GM12874 (cell line): ENCODE results near the gene ABTB2.

Experiments used
- CTCF ChIP-seq: IDR thresholded peaks from 2 replicates; pipeline ENCODE4 v1.5.1; 2011; ENCODE audit warnings: low read depth, mild to moderate bottlenecking, control low read depth, low read length, moderate library complexity; ENCODE audit not compliant: insufficient read depth

The ABTB2 gene

GRCh38 chr11:34284811-34285481 is 72.9 kb downstream of the ABTB2 start:
- TF ChIP-seq CTCF = no peak

GRCh38 chr11:34284156-34284555 is 73.7 kb downstream of the ABTB2 start:
- no peak for TF ChIP-seq CTCF

- no peak for TF ChIP-seq CTCF
Observed at GRCh38 chr11:34280945-34281872, 76.6 kb downstream of the ABTB2 start.

GRCh38 chr11:34278693-34279297 is 79.0 kb downstream of the ABTB2 start:
- TF ChIP-seq CTCF = no peak

GRCh38 chr11:34278175-34278574 is 79.6 kb downstream of the ABTB2 start:
- no peak for TF ChIP-seq CTCF

GRCh38 chr11:34277171-34277570 is 80.6 kb downstream of the ABTB2 start:
- TF ChIP-seq CTCF = no peak

GRCh38 chr11:34276352-34276864 is 81.4 kb downstream of the ABTB2 start:
- no peak for TF ChIP-seq CTCF
